SH-SY5Y (cell line): ENCODE data around the gene FGF12.

Source experiments
- GATA2 ChIP-seq: IDR thresholded peaks from 2 replicates; pipeline ENCODE4 v1.6.1; 2011; ENCODE audit warnings: mild to moderate bottlenecking, low read depth, low read length
- GATA3 ChIP-seq: IDR thresholded peaks from 2 replicates; pipeline ENCODE4 v1.6.1; 2011; ENCODE audit warnings: low read depth, mild to moderate bottlenecking, low read length, moderate library complexity

The FGF12 gene

DNA sequence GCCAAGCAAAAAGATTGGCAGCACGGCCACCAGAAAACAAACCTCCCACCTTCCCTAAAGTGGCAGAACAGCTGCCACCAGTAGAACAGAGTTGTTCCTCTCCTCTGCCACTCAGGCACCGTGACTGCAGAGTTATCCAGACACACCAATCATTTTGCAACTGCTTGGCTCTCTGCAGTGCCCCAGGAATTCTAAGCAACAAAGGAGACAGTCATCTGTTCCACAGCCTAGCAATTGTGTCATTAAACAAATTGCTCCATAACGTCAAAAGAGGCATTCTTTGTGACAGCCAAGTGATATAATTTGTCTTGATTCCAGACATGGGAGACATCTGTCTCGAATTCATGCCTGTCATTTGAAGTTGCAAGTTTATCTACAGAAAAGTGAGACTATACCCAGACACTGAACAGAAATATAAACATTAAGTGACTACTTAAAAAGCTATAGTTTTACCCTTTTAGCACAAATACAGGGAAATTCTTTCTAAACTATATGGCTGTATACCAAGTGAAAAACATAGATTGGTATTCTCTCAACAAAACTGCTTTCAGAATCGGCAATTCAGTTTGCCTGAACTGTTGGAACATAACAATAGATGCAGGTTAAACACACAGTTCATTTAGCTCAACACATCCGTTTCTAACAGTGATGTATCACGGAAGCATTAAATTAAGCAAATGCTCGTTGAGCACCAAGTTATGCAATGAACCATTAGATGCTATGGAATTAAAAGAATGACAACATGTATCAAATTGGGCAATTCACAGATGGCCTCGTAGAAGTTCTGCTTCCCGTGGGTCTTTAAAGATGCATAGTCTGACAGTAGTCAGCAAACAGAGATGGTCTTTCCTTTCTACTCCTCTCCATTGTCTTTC lies 281.3 kb downstream of the FGF12 start:
- TF ChIP-seq GATA3 (no peak), GATA2 (no peak)

DNA sequence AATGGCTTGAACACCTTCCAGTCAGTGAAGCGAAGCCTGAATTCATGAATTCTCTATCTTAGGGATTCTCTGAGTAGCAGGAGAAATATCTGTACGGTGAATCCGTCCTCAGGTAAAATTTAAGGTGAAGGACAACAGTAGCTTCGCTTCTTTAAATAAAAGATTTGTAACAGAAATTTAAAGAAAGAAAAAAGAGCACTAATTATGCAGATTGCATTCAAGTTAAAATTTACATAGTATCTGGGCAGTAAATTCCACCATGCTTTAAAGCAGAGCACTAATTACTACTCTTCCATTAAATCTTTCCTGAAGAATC lies 282.6 kb downstream of the FGF12 start:
- TF ChIP-seq GATA2 = no peak
- TF ChIP-seq GATA3 = no peak

- TF ChIP-seq GATA2 = no peak
- no peak for TF ChIP-seq GATA3
Measured at GRCh38 chr3:192444096-192444790, 283.1 kb downstream of the FGF12 start.

DNA sequence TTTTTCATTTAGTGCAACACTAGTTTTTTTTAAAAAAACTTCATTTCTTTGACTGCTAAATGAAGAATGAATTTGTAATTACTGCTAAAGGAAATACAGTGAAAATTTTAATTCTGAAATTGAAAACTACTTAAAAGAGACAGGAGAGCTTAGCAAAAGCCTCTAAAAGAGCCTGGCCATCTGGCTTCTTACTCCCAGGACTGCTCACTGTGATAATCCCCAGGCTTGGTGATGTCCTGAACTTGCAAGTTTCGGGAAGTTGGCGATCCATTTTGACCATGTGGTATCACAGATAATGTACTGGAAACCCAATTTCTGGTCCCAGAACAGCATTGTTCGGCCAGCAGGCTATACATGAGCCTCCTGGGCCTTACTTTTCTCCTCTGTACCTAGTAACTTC lies 292.1 kb downstream of the FGF12 start:
- TF ChIP-seq GATA3 (no peak), GATA2 (no peak)

- no peak for TF ChIP-seq GATA2
- TF ChIP-seq GATA3 = no peak
Measured at GRCh38 chr3:192434186-192434585, 293.2 kb downstream of the FGF12 start.

- TF ChIP-seq GATA2 (no peak), GATA3 (no peak)
Measured at GRCh38 chr3:192433704-192434103, 293.6 kb downstream of the FGF12 start.

DNA sequence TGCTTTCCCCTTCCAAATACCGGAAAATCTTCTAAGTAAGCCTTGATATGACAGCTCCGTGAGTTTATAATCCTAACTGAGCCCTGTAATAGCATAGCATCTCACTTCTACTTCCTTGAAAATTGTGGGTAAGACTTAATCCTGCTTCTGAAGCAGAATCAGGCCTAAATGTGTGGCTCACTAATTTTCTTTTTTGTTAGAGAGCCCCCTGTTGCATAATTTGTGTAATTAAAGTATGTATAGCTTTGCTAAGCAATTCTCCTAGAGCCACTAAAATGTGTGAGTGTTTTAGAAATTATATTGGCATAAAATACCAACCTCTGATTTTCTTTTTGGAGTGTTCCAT lies 304.4 kb downstream of the FGF12 start:
- TF ChIP-seq GATA3 (no peak), GATA2 (no peak)

GRCh38 chr3:192422321-192422996 lies 304.9 kb downstream of the FGF12 start:
- TF ChIP-seq GATA3 = no peak
- no peak for TF ChIP-seq GATA2

GRCh38 chr3:192419312-192419711 lies 308.0 kb downstream of the FGF12 start:
- TF ChIP-seq GATA2 (no peak), GATA3 (no peak)

GRCh38 chr3:192417559-192418055 lies 309.7 kb downstream of the FGF12 start:
- TF ChIP-seq GATA3 = no peak
- no peak for TF ChIP-seq GATA2

DNA sequence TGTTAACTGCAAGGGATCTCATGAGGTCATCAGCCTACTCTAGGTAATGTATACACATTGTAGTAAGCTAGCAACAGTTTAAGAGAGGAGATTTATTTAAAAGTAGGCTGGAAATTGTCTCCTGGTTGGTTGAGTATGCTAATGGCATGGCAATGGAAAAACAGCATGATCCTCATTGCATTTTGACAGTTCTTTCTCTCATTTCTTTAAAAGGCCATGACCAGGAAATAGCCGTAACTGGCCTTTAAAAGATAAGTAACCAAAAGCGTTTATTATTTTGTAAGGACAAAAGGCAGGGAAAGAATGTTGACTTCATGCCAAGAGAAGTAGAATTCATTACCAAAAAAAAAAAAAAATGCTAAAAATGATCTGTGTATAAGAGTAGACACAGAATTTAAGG lies 310.3 kb downstream of the FGF12 start:
- no peak for TF ChIP-seq GATA3
- TF ChIP-seq GATA2 = no peak

GRCh38 chr3:192413461-192413860 lies 313.9 kb downstream of the FGF12 start:
- TF ChIP-seq GATA2 (no peak), GATA3 (no peak)

- TF ChIP-seq GATA3 = no peak
- TF ChIP-seq GATA2 = no peak
Measured at GRCh38 chr3:192410684-192410960, 316.7 kb downstream of the FGF12 start.

DNA sequence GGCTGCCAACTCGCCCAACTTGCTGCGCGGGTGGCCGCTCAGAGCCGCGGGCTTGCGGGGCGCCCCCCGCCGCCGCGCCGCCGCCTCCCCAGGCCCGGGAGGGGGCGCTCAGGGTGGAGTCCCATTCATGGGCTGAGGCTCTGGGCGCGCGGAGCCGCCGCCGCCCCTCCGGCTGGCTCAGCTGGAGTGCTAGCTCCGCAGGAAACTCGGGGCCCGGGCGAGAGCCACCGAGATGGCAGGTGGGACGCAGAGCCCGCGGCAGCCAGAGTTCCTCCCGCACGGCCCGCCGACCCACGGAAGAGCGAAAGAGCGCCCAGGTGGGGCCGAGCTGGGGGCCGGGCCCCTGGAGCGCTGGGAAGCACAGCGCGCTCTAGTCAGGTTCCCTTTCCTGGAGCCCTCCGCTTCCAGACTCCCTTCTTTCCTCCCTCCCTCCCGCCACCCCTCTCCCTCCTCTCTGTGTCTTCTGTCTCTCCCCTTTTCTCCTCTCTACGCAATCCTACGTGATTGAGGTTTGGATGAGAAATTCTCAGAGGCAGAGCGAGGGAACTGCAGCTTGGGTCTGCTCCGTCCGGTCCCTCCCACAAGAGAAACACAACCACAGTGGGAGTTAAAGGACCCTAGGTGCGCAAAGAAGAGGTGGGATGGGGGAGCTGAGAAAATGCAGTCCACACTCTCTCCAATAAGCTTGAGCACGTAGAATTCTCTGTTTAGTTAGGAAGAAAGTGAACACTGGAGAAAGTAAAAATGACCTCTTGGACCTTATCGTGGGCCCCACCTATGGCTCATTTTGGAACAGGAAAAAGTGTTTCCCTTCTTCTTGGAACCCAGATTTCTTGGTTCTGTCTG lies 317.3 kb downstream of the FGF12 start:
- TF ChIP-seq GATA2 (no peak), GATA3 (no peak)
